ENCODE results near the gene FAM200A.
A peak's percentile ranks its signal among the peaks of the same experiment; 100 is the strongest.
"Not testable (repeated sequence)": the region's sequence is repeated elsewhere in the genome, so short reads cannot be mapped to it uniquely, and the experiment has no call there.

The FAM200A gene

GRCh38 chr7:99551767-99552463, at the start of gene FAM200A:
Gene FAM200A (minus strand): TSS chr7:99552114. CDS start chr7:99548407, 3,707 bp downstream.
- DNase-seq (ENCODE audit: low spot score) = peak; percentile 80

DNA sequence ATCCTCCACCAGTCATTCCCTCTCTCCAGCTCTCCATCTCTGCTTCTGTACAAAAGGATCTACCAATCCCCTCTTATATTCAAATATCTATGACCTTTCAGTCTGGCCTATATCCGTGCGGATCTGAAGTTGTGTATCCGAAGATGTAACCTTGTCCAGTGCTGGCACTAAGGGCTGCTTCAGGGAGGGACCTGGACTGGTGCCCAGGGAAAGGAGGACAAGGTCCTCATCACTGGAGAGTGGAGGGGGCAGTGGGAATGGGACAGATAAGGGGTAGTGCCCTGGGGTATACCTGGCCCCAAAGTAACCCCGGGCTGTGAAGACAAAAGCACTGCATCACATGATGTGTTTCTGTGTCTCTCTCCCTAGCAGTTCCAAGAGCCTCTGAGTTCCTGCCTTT, 47.9 kb upstream of the FAM200A start:
- no peak for DNase-seq (ENCODE audit: low spot score)

DNA sequence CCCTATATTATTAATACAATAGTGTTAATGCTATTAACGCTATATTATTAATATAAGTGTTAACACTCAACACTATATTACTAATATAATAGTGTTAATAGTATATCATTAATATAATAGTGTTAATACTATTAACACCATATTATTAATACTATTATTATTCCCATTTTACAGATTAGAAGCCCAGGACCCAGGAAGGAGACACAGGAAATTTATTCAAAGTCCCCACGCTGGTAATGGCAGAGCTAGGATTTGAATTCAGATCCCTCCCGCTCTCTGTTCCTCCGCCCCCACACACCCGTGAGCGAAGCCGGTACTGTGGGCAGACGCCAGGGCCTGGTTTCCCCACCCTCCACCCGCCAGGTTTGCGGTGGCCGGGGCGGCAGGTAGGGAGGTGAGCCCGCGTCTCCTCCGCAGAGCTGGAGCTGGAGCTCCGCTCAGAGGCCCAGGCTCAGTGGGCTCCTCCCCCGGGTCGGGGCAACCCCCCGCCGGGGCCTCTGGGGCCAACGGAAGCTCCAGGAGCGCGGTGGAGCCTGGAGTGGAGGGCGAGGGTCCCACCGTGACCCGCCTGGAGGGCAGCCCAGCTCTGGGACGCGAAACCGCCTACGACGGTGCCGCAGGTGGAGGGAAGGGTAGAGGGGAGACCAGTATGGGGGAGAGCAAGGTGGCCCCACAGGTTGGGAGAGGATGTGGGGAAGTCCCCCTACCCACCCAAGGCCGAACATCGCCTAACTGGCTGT, 46.0 kb upstream of the FAM200A start, which contains the start of gene TMEM225B:
Gene TMEM225B, plus strand, starts transcription at position 506 of the 740 bp plus-strand sequence. CDS start 6,122 bp downstream, outside the sequence.
- DNase-seq (ENCODE audit: low spot score) = no peak

DNA sequence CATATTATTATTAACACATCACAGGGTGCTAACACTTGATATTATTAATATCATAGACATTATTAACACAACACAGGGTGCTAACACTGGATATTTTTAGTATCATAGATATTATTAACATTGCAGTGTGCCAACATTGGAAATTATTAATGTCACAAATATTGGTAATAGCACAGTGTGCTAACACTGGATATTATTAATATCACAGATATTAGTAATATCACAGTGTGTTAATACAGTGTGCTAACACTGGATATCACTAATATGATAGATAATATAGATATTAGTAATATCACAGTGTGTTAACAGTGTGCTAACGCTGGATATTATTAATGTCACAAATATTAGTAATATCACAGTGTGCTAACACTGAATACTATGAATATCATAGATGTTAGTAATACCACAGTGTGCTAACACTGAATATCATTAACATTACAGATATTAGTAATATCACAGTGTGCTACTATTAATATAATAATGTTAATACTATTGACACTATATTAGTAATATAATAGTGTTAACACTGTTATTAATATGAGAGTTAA, 44.6 kb upstream of the FAM200A start:
- DNase-seq (ENCODE audit: low spot score) = no peak

DNA sequence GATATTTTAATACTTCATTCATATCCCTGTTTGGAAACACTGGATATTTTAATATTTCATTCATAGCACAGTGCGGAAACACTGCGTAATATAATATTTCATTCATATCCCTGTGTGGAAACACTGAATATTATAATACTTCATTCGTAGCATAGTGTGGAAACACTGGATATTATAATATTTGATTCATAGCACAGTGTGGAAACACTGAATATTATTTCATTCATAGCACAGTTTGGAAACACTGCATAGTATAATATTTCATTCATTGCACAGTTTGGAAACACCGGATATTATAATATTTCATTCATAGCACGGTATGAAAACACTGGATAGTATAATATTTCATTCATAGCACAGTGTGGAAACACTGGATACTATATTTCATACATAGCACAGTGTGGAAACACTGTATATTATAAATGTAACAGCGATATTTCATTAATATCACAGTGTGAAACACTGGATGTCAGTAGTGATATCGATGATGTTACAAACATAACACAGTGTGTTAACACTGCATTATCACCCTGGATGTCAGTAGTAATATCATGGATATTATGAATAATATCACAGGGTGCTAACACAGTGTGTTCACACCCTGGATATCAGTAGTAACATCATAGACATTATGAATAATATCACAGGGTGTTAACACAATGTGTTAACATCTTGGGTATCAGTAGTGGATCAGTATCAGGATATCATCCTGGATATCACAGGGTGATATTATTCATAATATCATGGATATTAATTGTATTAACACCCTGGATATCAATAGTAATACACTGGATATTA, 43.2 kb upstream of the FAM200A start:
- DNase-seq (ENCODE audit: low spot score) = no peak

DNA sequence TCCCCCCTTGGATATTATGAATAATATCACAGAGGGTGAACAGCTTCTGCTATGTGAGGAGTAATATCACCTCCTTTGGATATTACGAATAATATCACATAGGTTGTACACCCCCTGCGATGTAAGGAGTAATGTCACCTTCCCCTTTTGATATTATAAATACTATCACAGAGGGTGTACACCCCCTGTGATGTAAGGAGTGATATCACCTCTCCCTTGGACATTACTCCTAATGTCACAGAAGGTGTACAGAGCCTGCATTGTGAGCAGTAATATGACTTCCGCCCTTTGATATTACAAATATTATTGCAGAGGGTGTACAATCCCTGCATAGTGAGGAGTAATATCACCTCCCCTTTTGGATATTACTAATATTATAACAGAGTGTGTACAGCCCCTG, 37.0 kb upstream of the FAM200A start:
- no peak for DNase-seq (ENCODE audit: low spot score)

DNA sequence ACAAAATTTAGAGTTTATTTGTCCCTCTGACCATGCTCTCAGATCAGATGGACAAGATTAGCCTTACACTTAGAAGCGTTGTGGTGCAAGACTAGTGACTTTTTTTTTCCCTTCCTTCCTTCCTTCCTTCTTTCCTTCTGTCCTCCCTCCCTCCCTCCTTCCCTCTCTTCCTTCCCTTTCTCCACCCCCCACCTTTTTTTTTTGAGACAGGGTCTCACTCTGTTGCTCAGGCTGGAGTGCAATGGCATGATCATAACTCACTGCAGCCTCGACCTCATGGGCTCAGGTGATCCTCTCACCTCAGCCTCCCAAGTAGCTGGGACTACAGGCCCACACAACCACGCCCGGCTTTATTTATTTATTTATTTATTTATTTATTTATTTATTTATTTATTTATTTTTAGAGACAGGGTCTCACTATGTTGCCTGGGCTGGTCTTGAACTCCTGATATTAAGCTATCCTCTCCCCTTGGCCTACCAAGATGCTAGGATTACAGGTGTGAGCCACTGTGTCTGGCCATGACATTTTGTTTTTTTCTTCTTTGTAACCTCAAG, 28.9 kb upstream of the FAM200A start:
- not testable (repeated sequence) for DNase-seq (ENCODE audit: low spot score)

GRCh38 chr7:99579956-99580777, 28.3 kb upstream of the FAM200A start:
- peak; percentile 40 for DNase-seq (ENCODE audit: low spot score)

- DNase-seq (ENCODE audit: low spot score) = no peak
Observed at GRCh38 chr7:99579281-99579955, 27.5 kb upstream of the FAM200A start.

- DNase-seq (ENCODE audit: low spot score) = no peak
Observed at GRCh38 chr7:99576251-99576650, 24.3 kb upstream of the FAM200A start.

GRCh38 chr7:99573257-99573656, 21.3 kb upstream of the FAM200A start:
- no peak for DNase-seq (ENCODE audit: low spot score)

DNA sequence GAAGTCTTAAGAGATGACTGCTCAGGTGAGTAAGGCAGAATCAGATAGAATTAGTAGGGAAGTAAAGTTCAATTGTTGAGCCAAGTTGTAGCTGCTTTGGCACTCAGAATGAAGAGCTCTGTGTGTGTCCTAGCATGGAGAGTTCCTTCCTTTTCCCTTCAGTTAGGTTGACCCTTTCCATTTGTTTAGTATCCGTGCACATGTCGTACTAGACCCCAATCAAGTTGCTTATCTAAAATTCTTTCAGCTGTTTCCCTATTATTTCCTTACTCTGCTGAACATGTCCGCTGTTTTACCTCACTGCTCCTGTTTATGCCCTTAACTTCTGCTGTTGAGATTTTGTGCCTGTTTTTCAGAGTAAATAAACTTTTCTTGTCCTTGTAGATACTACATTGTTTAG, 19.9 kb upstream of the FAM200A start:
- no peak for DNase-seq (ENCODE audit: low spot score)

GRCh38 chr7:99568770-99569169, 16.9 kb upstream of the FAM200A start:
- not testable (repeated sequence) for DNase-seq (ENCODE audit: low spot score)

GRCh38 chr7:99563650-99564049, 11.7 kb upstream of the FAM200A start:
- no peak for DNase-seq (ENCODE audit: low spot score)

- DNase-seq (ENCODE audit: low spot score) = peak; percentile 78
Observed at GRCh38 chr7:99562832-99563231, 10.9 kb upstream of the FAM200A start.

GRCh38 chr7:99562114-99562784, 10.3 kb upstream of the FAM200A start:
- no peak for DNase-seq (ENCODE audit: low spot score)

DNA sequence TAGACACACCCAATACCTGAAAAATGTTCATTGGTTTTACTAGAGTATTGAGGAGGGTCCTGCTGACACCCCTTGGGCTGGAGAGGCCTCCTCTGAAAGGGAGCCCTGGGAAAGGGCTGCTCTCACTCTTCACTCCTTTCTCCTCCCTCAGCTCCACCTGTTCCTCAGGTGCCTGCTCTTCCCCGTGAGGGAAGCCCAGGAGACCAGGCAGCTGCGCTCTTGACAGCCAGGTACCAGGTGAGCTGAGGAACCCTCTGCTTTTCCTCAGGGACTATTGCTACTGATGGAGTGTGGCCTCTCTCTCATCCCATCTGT, 9.8 kb upstream of the FAM200A start:
- DNase-seq (ENCODE audit: low spot score) = no peak

DNA sequence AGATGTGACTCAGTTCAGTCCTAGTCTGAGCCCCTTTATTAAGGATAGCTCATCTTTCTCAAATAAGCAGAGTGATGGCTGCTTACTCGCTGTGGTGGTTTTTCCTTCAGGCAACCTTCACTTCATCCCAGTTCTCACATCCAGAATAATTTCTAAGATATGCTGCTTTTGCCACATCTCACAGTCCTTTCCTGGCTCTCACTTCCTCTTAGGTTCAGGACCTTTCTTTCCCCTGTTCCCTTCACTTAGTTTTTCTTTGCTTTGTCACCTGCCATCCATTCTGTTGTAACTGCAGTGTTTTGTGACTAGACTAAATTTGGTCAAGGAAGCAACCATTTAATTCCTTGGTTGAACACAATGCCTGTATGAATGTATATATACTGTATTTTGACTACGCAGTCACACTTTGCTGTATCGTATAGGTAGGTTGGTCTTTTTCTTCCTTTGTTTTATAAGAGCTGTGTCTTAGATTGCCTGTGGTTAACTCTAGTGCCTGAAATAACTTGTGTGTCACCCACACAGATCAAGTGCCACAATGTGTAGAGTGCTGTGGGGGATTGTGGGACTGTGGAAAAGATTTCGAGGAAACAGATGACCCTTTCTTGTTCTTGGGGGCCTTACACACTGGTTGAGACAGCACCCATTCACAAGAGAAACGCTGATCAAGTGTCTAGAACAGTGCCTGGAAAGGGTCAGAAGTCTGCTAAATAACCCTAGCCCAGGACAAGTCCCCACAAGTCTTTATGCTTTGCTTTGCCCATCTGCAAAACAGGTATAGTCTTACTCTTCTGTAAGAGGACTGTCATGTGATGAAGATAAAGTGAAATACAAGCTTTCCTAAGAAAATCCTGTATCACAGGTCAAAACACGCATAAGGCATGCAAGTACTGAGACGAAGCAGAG, 9.2 kb upstream of the FAM200A start:
- DNase-seq (ENCODE audit: low spot score) = peak; percentile 5
